Measurements from ENCODE around the gene SPATA13. TPM values are rescaled to one million over a fixed set of nuclear protein-coding genes. Genes with fewer than 3 reads are reported as not detected.

Gene SPATA13
- total and polyA plus RNA-seq, 2 donors (not counting 1 experiment from before 2014, with no cell fraction given), result 5.7 to 8.3 TPM

- intact Hi-C loops (cut with micrococcal nuclease), result no loop called here
- DNase-seq (no peak), ATAC-seq (ENCODE audit: low read depth) (no peak)
- Histone ChIP-seq H3K36me3 (replicated peaks in 1 of 2; ENCODE audit: control extremely low read depth in 1 of 2, control insufficient read depth in 1 of 2, extremely low read depth in 1 of 2, insufficient read depth in 2 of 2, low read length in 1 of 2) (no peaks in the 10 kb centered on the region), H3K9ac (ENCODE audit: low read length) (no peak overlapping the region), H3K27ac (ENCODE audit: low read length in 2 of 2) (no peak overlapping the region), H3K4me1 (ENCODE audit: control insufficient read depth in 2 of 2, insufficient read depth in 2 of 2, low read length in 2 of 2) (peaks cover 13 to 14% of the 10 kb centered on the region in 2 donors), H3K4me2 (replicated peaks; ENCODE audit: low read depth, low read length, poor library complexity, severe bottlenecking) (no peak overlapping the region), H3K27me3 (replicated peaks in 1 of 4; ENCODE audit: control extremely low read depth in 1 of 4, control insufficient read depth in 3 of 4, insufficient read depth in 4 of 4, low read length in 3 of 4) (peaks cover 0 to 19% (median 9%) of the 10 kb centered on the region in 4 experiments), H3K9me3 (ENCODE audit: control extremely low read depth in 1 of 3, control insufficient read depth in 2 of 3, insufficient read depth in 1 of 3, low read length in 2 of 3) (peaks cover 0 to 10% (median 7%) of the 10 kb centered on the region in 3 donors), H4K20me1 (ENCODE audit: control insufficient read depth, insufficient read depth, low read length, poor library complexity, severe bottlenecking) (no peaks in the 10 kb centered on the region), H3K4me3 (ENCODE audit: control extremely low read depth in 1 of 5, extremely low read depth in 1 of 5, insufficient read depth in 1 of 5, low read depth in 2 of 5, low read length in 4 of 5) (no peak overlapping the region), H2AFZ (ENCODE audit: insufficient read depth, low read depth, low read length, poor library complexity, severe bottlenecking) (no peak overlapping the region), H3K79me2 (ENCODE audit: control insufficient read depth, insufficient read depth, low read length) (no peaks in the 10 kb centered on the region)
- peaks cover 51% of the 10 kb centered on the region for H3K27me3 Mint-ChIP-seq
- H3K4me3 Mint-ChIP-seq, result no peak overlapping the region
- peaks cover 6% of the 10 kb centered on the region for H3K9me3 Mint-ChIP-seq (ENCODE audit: insufficient read depth)
- 82% methylated on average over 4 of the region's 5 CpGs for WGBS (ENCODE audit: insufficient coverage)
- no peak overlapping the region for H3K27ac Mint-ChIP-seq
- ChIA-PET CTCF (no interaction called here), POLR2A (no interaction called here)
- peaks cover 15% of the 10 kb centered on the region for H3K4me1 Mint-ChIP-seq
- TF ChIP-seq EZH2 (IDR thresholded peaks at IDR 0.05; ENCODE audit: borderline replicate concordance, insufficient read depth, low read depth, low read length, poor library complexity, severe bottlenecking) (no peak), CTCF (IDR thresholded peaks at IDR 0.05) (no peak)
These were observed 32.4 kb upstream of the SPATA13 start for GRCh38 chr13:24128112-24128511.

- no peak overlapping the region for H3K4me2 ChIP-seq (replicated peaks; ENCODE audit: low read depth, low read length, poor library complexity, severe bottlenecking)
- Mint-ChIP-seq H3K9me3 (ENCODE audit: insufficient read depth) (peaks cover 6% of the 10 kb centered on the region), H3K27me3 (peaks cover 57% of the 10 kb centered on the region), H3K4me3 (no peak overlapping the region), H3K27ac (no peak overlapping the region), H3K4me1 (peaks cover 15% of the 10 kb centered on the region)
- peaks cover 0 to 22% (median 9%) of the 10 kb centered on the region in 4 experiments for H3K27me3 ChIP-seq (replicated peaks in 1 of 4; ENCODE audit: control extremely low read depth in 1 of 4, control insufficient read depth in 3 of 4, insufficient read depth in 4 of 4, low read length in 3 of 4)
- peaks cover 13 to 14% of the 10 kb centered on the region in 2 donors for H3K4me1 ChIP-seq (ENCODE audit: control insufficient read depth in 2 of 2, insufficient read depth in 2 of 2, low read length in 2 of 2)
- intact Hi-C loops (cut with micrococcal nuclease), result no loop called here
- no peak overlapping the region for H3K27ac ChIP-seq (ENCODE audit: low read length in 2 of 2)
- CTCF ChIA-PET, result no interaction called here
- no peak overlapping the region for H2AFZ ChIP-seq (ENCODE audit: insufficient read depth, low read depth, low read length, poor library complexity, severe bottlenecking)
- no peaks in the 10 kb centered on the region for H3K36me3 ChIP-seq (replicated peaks in 1 of 2; ENCODE audit: control extremely low read depth in 1 of 2, control insufficient read depth in 1 of 2, extremely low read depth in 1 of 2, insufficient read depth in 2 of 2, low read length in 1 of 2)
- no peaks in the 10 kb centered on the region for H4K20me1 ChIP-seq (ENCODE audit: control insufficient read depth, insufficient read depth, low read length, poor library complexity, severe bottlenecking)
- H3K4me3 ChIP-seq (ENCODE audit: control extremely low read depth in 1 of 5, extremely low read depth in 1 of 5, insufficient read depth in 1 of 5, low read depth in 2 of 5, low read length in 4 of 5), result no peak overlapping the region
- TF ChIP-seq CTCF (IDR thresholded peaks at IDR 0.05) (no peak), EZH2 (IDR thresholded peaks at IDR 0.05; ENCODE audit: borderline replicate concordance, insufficient read depth, low read depth, low read length, poor library complexity, severe bottlenecking) (no peak)
- H3K9ac ChIP-seq (ENCODE audit: low read length), result no peak overlapping the region
- no peak for DNase-seq
- no peak for ATAC-seq (ENCODE audit: low read depth)
- WGBS (ENCODE audit: insufficient coverage), result 90% methylated on average over 5 of the region's 5 CpGs
- POLR2A ChIA-PET, result no interaction called here
- no peaks in the 10 kb centered on the region for H3K79me2 ChIP-seq (ENCODE audit: control insufficient read depth, insufficient read depth, low read length)
- peaks cover 0 to 10% (median 7%) of the 10 kb centered on the region in 3 donors for H3K9me3 ChIP-seq (ENCODE audit: control extremely low read depth in 1 of 3, control insufficient read depth in 2 of 3, insufficient read depth in 1 of 3, low read length in 2 of 3)
These were observed 31.6 kb upstream of the SPATA13 start for GRCh38 chr13:24128962-24129361.

All from B cell (primary cell).